GM21447 (cell line): Measurements from ENCODE around the gene MKLN1.
"Not testable (repeated sequence)": the region's sequence is repeated elsewhere in the genome, so short reads cannot be mapped to it uniquely, and the experiment has no call there.

Source experiments
- ATAC-seq: cut with Tn5 transposase; IDR thresholded peaks from one replicate; pipeline ENCODE4 v1.9.1; 2021; ENCODE audit not compliant: unreplicated experiment

The MKLN1 gene

DNA sequence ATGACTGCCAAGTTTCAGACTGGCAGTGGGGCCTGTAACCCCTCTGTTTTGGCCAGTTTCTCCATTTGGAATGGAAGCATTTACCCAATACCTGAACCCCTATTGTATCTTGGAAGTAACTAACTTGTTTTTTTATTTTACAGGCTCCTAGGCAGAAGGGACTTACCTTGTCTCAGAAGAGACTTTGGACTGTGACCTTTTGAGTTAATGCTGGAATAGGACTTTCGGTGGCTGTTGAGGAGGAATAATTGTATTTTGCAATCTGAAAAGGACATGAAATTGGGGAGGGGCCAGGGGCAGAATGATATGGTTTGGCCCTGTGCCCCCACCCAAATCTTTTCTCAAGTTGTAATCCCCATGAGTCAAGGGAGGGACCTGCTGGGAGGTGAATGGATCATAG is 20.0 kb upstream of the MKLN1 start:
- ATAC-seq = no peak

DNA sequence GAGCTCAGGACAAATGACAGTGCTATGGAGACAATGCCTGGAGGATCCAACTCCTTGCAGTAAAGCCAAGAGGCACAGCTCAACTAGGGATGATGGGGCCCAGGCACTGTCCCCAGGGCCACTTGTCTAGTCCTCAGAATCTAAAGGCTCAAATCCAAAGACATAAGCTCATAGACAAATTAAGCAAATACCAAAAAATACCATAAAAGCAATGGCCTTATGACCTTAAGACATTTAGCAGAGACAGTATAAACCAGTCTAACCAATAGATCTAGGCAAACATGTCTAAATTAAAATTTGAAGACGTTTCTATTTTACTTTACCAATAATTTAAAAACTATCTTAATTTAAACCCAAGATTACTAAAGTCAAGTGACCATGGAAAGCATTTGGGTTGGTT is 14.8 kb upstream of the MKLN1 start:
- ATAC-seq = no peak

DNA sequence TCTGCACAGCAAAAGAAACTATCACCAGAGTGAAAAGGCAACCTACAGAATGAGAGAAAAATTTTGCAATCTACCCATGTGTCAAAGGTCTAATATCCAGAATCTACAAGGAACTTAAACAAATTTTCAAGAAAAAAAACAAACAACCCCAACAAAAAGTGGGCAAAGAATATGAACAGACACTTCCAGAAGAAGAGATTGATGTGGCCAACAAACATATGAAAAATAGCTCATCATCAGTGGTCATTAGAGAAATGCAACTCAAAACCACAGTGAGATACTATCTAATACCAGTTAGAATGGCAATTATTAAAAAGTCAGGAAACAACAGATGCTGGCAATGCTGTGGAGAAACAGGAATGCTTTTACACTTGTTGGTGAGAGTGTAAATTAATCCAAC is 7.1 kb upstream of the MKLN1 start:
- no peak for ATAC-seq

DNA sequence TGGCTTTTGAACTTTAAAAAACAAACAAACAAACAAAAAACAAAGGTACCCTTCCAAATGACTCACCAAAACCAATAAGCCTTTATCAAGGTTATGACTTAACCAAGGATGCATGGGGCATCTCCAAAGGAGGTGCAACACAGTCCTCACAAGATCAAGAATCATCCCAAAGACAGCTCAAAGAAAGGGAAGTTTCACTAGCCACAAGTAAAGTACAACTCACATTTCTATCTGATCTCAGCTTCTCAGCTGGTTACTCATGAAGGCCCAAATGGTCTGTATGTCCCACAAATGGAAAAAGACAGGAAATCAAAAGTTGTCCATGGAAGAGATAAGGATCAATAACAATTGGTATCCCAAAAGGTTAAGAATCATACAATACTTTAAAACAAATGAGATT is 6.0 kb upstream of the MKLN1 start:
- no peak for ATAC-seq

DNA sequence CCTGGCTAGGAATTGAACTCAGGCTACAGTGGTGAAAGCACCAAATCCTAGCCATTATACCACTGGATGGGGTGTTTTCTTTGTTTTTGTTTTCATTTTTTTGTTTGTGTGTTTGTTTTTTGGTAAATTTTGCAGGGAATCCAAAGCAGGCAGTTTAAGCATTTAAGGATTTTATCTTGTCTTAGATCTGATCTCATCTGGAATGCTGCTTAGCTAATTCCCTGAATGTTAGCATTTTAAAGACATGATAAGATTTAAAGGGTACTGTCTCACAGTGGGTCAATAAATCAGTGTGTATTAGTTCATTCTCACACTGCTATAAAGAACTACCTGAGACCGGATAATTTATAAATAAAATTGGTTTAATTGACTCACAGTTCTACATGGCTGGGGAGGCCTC is 5.6 kb upstream of the MKLN1 start:
- ATAC-seq = no peak

DNA sequence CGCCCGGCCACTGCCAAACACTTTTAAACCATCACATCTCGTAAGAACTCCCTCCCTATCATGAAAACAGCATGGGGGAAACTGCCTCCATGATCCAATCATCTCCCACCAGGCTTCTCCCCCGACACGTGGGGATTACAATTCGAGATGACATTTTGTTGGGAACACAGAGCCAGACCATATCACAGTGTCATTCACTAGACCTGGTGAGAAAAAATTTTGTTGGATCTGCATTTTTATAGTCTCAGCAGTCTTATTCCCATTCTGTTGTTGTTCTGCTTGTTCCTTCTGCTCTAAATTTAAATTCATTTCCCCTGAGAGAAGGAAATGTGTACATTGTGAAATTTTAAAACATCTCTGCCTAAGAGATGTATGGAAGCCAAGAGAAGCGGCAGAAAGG is 4.8 kb upstream of the MKLN1 start:
- ATAC-seq = no peak

DNA sequence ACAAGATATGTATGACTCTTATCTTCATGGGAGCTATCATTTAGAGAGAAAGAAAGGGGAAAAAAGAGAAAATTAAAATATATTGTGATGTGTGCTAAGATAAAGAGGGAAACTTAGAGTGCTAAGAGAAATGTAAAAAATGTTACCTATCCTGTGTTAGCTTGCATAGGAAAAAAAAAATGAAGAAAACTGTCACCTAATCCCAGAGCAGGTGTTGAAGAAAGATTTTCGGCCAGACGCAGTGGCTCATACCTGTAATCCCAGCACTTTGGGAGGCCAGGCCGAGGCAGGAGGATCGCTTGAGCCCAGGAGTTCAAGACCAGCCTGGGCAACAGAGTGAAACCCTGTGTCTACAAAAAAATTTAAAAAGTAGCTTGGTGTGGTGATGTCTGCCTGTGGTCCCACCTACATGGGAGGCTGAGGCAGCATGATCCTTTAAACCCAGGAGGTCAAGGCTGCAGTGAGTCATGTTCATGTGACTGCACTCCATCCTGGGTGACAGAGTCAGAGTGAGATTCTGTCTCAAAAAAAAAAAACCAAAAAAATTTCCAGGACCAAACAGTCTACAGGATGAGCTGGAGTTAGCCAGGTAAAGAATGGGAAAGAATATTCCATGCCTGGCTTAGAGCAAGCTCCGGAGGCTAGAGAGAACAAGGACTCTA is 2.4 kb upstream of the MKLN1 start:
- ATAC-seq = no peak

DNA sequence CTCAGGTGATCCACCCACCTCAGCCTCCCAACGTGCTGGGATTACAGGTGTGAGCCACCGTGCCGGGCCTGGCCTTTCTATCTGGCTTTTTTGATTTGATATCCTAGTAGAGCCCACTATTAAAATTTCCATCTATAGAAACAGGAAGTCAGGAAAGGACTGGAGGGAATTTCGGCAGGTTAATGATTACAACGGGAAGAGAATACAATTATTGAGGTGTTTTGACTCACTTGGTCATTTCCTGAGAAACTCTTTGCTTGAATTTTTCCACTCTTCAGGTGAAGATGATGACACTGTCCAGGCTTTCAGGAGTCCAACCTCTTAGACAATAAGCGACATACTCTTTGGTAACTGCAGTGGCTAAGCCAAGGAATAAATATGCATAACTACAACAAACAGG is 1.1 kb upstream of the MKLN1 start:
- ATAC-seq = no peak

DNA sequence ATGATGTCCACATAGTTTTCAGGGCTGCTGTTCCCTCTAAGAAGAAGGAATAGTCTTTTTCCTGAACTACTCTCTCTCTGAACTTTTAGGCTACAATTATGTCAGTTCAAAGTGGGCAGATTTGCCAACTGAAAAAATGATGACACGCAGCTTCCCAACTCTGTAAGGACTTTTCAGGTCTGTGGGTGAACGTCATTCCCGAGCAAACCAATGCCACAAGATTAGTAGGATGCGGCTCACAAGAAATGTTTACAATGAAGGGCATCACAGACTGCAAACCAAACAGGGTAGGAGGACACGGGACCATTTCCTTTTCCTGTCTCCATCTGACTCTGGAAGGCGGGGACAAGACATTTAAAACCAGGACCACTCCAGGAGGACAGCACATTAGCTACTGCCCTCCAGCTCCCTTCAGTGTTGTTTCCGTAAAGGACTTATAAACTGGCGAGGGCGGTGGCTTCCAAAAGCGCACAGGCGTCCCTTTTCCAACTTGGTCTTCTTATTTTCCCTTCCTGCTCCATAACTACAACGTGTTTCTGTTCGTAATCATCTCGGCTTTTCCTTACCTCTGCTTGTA is 539 bp upstream of the MKLN1 start:
- peak; percentile 37 for ATAC-seq

DNA sequence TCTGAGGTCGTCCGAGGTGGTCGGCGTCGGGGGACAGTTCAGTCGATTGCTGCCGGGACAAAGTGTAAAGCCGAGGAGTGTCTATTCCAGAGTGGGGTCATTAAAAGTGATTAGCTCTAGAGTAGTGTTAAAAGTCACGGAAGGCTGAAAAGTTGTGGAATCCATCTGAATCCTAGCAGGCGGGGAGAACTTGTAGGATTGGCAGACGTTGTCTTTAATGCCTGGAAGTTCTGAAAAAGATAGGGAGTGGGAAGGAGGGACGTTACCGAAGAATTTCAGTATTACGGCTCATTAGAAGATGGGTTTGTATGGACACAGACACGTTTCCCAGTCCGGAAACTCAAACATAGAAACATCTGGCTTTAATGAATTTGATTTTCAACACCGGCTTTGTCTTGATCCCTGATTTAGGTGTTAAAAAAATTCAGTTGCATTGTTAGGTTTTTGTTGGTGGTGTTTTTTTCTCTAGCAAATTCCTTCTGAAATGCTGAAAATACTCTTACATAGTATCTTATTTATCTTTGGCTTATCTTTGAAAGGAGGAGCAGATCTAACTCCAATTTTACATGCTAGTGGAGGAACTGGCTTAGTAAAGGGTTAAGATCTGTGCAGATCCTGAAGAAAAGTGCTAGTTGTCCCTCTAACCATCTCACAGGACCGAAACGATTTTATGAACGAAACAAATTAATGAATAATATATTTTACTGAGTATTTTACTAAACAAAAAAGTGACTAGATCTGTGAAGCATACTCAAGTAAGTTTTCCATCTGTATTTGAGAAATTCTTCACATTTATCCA is 900 bp downstream of the MKLN1 start:
- ATAC-seq = no peak

DNA sequence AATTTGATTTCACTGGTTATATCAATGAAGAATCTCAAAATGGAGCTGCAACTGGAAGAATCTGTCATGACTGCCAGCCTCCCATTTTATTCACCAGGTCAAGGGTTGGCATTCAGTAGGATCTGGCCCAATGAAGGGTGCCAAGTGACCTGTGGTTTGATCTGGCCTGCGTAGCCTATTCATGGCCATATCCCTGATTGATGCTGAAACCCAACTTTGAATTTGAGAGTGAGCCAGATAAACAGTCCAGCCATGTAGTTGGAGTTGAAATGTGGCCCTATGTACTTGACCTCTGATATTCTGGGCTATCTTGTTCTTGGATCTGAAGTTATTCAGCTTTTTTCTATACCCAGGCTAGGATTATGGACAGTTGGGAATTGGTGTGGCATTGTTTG is 1.5 kb downstream of the MKLN1 start:
- ATAC-seq = no peak

DNA sequence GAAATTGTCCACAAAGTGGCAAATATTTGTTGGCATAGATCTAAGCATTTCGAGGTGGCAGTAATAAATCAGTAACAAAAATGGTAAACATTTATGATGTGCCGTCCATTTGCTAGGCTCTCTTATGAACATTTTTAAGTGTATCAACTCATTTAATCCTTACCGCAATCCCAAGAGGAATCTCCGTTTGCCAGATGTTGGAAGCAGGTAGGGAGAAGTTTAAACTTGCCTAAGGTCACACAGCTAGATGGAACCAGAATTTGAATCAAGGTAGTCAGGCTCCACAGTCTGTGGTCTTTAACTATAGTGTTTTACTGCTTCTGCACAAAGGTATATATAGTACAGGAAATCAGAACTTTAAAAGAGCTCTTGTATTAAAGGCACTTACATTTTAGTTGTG is 2.6 kb downstream of the MKLN1 start:
- no peak for ATAC-seq

DNA sequence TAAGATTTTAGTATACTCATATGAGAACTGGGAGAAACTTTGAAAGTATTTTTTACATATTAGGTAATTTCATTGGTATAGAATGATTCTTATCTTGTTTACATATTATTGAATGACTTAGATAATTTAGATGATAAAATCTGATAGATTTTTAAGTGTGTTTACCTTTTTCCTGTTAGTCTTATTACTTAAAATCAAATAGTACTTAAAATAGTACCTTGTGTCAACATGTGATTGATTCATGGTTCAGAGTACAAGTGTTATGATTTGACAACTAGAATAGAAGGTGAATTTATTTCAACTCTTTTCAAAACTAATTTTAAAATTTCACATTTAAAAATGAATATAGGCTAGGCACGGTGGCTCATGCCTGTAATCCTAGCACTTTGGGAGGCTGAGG is 4.1 kb downstream of the MKLN1 start:
- ATAC-seq = no peak

DNA sequence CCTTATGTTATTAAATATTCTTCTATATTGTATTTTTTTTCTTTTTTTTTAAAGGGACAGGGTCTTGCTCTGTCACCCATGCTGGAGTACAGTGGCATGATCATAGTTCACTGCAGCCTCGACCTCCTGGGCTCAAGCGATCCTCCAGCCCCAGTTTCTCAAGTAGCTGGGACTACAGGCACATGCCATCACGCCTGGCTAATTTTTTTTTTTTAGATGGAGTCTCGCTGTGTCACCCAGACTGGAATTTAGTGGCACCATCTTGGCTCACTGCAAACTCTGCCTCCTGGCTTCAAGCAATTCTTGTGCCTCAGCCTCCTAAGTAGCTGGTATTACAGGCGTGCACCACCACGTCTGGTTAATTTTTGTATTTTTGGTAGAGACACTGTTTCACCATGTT is 5.1 kb downstream of the MKLN1 start:
- not testable (repeated sequence) for ATAC-seq

DNA sequence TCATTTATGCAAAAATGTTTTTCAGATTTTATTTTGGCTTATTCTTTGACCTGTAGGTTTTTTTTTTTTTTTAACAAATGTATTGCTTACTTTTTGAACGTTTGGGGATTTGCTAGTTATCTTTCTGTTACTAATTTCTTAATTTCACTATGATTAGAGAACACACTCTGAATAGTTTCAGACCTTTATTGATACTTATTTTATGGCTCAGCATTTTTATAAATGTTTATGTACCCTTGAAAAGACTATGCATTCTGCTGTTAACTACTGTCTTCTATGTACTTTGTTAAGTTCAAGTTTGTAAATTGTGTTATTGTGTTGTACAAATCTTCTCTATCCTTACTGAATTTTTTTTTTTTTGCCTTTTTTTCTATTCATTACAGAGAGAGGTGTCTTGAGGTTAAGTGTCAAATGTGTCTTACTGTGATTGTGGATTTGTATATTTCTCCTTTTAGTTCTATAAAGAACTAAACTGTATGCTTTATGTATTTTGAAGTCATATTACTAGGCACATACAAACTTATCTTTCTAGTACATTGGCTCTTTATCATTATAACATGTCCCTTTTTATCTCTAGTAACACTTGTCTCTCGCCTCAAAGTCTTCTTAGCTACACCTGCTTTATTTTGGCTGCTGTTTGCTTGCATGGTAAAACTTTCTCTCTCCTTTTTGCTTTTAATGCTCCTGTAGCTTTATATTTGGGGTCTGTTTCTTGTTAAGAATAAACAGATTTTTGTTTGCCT is 8.1 kb downstream of the MKLN1 start:
- ATAC-seq = no peak

DNA sequence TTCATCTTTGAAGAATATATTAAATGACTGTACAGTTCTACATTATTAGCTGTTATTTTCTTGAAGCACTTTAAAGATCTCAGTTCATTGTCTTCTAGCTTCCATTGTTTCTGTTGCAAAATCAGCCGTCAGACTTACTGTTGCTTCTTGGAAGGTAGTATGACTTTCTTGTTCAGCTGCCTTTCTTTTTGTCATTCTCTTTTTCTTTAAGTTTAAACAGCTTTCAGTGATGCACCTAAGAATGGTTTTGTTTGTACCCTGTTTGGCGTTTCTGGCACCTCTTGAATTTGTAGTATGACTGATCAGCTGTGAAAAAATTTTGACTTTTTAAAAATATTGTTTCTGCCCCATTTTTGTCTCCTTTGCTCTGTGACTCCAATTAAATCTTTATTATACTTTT is 9.3 kb downstream of the MKLN1 start:
- ATAC-seq = no peak

DNA sequence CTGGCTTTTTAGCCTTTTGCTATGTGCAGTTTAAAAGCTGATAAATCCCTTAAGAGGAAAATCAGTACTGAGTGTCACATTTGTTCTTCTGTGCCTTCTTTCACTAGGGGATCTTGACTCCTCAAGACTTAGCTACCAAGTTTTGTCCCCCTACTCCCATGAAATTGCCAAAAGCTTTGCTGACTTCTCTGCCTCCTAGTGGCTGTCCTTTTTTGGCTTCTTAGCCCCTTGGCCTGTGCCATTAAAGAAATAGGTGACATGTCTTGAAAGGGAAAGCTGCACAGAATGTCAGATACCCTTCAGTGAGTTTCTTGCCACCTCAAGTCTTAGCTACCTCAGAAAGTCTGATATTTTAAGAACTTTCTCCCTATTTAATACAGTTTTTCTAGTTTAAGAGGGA is 10.5 kb downstream of the MKLN1 start:
- no peak for ATAC-seq

DNA sequence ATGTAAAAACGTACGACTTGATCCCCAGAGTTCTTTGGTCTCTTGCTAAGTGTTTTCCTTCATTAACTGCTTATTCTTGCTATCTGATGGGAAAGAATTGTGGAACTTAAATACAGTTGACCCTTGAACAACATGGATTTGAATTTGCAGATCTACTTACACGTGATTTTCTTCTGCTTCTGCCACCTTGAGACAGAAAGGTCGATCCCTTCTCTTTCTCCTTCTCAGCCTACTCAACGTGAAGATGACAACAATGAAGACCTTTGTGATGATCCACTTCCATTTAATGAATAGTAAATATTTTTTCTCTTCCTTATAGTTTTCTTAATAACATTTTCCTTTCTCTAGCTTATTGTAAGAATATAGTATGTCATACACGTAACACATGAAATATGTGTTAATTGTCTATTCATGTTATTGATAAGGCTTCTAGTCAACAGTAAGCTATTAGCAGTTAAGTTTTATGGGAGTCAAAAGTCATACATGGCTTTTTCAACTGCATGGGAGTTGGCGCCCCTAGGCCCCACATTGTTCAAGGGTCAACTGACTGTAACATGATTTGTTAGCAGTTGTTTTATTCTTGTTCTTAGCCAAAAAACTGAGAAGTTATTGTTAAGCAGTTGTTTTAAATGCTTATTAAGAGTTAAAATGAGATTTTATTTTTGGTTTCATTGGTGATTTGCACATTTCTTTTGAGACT is 11.2 kb downstream of the MKLN1 start:
- ATAC-seq = no peak

DNA sequence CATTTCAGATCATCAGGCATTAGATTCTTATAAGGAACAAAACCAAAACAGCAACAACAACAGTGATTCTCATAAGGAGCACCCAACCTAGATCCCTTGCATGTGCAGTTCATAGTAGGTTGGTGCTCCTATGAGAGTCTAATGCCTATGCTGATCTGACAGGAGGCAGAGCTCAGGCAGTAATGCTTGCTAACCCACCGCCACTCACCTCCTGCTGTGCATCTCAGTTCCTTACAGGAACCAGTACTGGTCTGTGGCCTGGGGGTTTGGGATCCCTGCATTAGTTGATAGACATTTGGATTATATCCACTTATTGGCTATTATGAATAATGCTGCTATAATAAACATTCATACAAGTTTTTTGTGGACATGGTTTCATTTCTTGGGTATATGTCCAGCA is 14.0 kb downstream of the MKLN1 start:
- no peak for ATAC-seq

DNA sequence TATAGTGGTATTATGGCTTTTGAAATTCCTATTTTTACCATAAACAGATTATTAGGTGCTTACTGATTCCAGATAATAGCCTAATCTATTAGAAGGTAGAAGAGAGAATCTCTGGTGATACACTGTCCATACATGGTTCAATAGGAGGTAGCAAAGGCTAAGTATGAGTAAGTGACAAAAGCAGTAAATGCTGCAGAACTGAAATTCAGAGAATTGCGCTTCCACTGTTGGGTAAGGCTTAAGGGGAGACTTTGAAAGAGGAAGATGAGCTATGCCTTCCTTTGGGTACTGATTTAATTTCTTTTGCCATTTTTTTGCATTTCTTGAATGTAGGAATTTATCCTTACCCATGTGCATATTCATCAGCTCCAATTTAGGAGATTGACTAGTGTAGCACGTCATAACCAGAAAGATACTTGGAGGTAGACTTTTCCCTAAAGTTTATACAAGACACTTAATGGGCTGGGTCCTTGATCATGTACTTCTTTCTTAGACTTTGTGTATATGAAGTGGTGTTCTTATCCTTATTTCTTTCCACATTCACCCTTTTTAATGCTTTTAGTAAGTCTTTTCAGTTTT is 15.3 kb downstream of the MKLN1 start:
- ATAC-seq = no peak
